ENCODE data around the gene TOX3. TPM values are rescaled to one million over a fixed set of nuclear protein-coding genes. Genes with fewer than 3 reads are reported as not detected.

The TOX3 gene
- total and polyA plus RNA-seq, 4 donors = 1.3 to 3.5 (median 2.4) TPM

DNA sequence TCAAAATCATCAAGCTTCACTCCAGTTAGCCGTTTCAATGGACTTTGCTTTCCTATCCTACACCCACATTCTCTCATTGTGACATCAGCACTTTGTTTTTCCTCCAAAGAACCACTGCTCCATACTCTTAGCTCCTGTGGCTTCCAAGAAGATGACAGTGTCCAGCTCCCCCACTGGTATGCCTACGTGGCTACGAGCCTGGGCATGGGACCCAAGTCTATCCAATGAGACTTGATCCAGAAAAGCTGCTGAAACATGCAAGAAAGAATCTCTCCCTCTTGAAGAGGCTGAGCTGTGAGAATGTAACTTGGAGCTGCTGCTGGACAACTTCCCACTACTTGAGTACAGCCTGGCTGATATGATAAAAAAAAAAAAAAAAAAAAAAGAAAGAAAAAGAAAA, 9.4 kb downstream of the TOX3 start:
- peaks cover 0 to 6% (median 0%) of the 10 kb centered on the region in 4 donors for H3K36me3 ChIP-seq (ENCODE audit: control insufficient read depth in 4 of 4, insufficient read depth in 3 of 4, low read depth in 1 of 4, low read length in 3 of 4)
- H3K4me1 ChIP-seq (ENCODE audit: control insufficient read depth in 4 of 4, insufficient read depth in 4 of 4, low read length in 3 of 4) = no peaks in the 10 kb centered on the region
- TF ChIP-seq, protein P1, sequence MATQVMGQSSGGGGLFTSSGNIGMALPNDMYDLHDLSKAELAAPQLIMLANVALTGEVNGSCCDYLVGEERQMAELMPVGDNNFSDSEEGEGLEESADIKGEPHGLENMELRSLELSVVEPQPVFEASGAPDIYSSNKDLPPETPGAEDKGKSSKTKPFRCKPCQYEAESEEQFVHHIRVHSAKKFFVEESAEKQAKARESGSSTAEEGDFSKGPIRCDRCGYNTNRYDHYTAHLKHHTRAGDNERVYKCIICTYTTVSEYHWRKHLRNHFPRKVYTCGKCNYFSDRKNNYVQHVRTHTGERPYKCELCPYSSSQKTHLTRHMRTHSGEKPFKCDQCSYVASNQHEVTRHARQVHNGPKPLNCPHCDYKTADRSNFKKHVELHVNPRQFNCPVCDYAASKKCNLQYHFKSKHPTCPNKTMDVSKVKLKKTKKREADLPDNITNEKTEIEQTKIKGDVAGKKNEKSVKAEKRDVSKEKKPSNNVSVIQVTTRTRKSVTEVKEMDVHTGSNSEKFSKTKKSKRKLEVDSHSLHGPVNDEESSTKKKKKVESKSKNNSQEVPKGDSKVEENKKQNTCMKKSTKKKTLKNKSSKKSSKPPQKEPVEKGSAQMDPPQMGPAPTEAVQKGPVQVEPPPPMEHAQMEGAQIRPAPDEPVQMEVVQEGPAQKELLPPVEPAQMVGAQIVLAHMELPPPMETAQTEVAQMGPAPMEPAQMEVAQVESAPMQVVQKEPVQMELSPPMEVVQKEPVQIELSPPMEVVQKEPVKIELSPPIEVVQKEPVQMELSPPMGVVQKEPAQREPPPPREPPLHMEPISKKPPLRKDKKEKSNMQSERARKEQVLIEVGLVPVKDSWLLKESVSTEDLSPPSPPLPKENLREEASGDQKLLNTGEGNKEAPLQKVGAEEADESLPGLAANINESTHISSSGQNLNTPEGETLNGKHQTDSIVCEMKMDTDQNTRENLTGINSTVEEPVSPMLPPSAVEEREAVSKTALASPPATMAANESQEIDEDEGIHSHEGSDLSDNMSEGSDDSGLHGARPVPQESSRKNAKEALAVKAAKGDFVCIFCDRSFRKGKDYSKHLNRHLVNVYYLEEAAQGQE (IDR thresholded peaks at IDR 0.05) = no peak
- TF ChIP-seq JUND (IDR thresholded peaks at IDR 0.05) (no peak), RAD21 (IDR thresholded peaks at IDR 0.05) (no peak), FOXA2 (IDR thresholded peaks at IDR 0.05) (no peak), YY1 (IDR thresholded peaks at IDR 0.05) (no peak), EGR1 (IDR thresholded peaks at IDR 0.05; ENCODE audit: low read depth in 2 of 2) (no peak), RXRA (IDR thresholded peaks at IDR 0.05) (no peak), SP1 (IDR thresholded peaks at IDR 0.05) (no peak), HNF4G (IDR thresholded peaks at IDR 0.05) (no peak), HNF4A (conservative IDR thresholded peaks at IDR 0.05) (no peak), GABPA (IDR thresholded peaks at IDR 0.05 in 1 of 2, conservative IDR thresholded peaks at IDR 0.05 in 1 of 2) (no peak), FOXA1 (IDR thresholded peaks at IDR 0.05) (no peak), NR2F2 (IDR thresholded peaks at IDR 0.05) (no peak)
- TF ChIP-seq, protein P2, sequence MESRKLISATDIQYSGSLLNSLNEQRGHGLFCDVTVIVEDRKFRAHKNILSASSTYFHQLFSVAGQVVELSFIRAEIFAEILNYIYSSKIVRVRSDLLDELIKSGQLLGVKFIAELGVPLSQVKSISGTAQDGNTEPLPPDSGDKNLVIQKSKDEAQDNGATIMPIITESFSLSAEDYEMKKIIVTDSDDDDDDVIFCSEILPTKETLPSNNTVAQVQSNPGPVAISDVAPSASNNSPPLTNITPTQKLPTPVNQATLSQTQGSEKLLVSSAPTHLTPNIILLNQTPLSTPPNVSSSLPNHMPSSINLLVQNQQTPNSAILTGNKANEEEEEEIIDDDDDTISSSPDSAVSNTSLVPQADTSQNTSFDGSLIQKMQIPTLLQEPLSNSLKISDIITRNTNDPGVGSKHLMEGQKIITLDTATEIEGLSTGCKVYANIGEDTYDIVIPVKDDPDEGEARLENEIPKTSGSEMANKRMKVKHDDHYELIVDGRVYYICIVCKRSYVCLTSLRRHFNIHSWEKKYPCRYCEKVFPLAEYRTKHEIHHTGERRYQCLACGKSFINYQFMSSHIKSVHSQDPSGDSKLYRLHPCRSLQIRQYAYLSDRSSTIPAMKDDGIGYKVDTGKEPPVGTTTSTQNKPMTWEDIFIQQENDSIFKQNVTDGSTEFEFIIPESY (IDR thresholded peaks at IDR 0.05) = no peak
- TF ChIP-seq, protein P3, sequence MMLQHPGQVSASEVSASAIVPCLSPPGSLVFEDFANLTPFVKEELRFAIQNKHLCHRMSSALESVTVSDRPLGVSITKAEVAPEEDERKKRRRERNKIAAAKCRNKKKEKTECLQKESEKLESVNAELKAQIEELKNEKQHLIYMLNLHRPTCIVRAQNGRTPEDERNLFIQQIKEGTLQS (IDR thresholded peaks at IDR 0.05) = no peak
- TF ChIP-seq, protein P4, sequence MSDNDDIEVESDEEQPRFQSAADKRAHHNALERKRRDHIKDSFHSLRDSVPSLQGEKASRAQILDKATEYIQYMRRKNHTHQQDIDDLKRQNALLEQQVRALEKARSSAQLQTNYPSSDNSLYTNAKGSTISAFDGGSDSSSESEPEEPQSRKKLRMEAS (IDR thresholded peaks at IDR 0.05) = no peak
- no peak overlapping the region for H3K4me3 ChIP-seq (ENCODE audit: low read depth in 1 of 3, low read length in 3 of 3)
- 64% methylated on average over 3 of the region's 3 CpGs for WGBS
- H3K27me3 ChIP-seq (ENCODE audit: control insufficient read depth in 4 of 4, insufficient read depth in 4 of 4, low read length in 3 of 4) = no peaks in the 10 kb centered on the region
- H3K27ac ChIP-seq (ENCODE audit: low read depth in 1 of 2, low read length in 2 of 2) = no peak overlapping the region
- H3K9ac ChIP-seq (ENCODE audit: low read depth in 1 of 2, low read length in 2 of 2) = no peak overlapping the region
- DNase-seq (ENCODE audit: low spot score) = no peak
- H3K9me3 ChIP-seq (ENCODE audit: control insufficient read depth in 4 of 4, low read length in 3 of 4) = no peaks in the 10 kb centered on the region

DNA sequence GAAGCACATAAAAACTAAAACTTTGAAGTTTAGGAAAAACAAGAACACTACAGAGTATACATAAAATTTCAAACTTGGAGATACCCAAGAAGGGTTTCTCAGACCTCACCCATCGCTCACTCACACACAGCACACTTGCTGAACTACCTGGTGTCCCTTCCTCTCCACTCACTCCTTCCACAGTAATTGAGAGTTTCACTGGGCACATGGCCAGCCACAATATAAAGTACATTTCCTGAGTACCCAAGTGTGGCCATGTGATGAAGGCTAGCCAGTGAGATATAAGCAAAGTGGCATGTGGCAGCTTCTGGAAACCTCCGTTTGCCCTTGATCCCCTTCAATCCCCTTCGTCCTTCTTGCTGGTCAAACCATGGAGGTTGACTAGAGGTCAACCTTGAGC, 11.9 kb downstream of the TOX3 start:
- TF ChIP-seq, protein P1 (IDR thresholded peaks at IDR 0.05) = no peak
- TF ChIP-seq HNF4A (conservative IDR thresholded peaks at IDR 0.05) (no peak), EGR1 (IDR thresholded peaks at IDR 0.05; ENCODE audit: low read depth in 2 of 2) (no peak)
- H3K27me3 ChIP-seq (ENCODE audit: control insufficient read depth in 4 of 4, insufficient read depth in 4 of 4, low read length in 3 of 4) = no peaks in the 10 kb centered on the region
- H3K36me3 ChIP-seq (ENCODE audit: control insufficient read depth in 4 of 4, insufficient read depth in 3 of 4, low read depth in 1 of 4, low read length in 3 of 4) = peaks cover 0 to 3% (median 0%) of the 10 kb centered on the region in 4 donors
- H3K9ac ChIP-seq (ENCODE audit: low read depth in 1 of 2, low read length in 2 of 2) = no peak overlapping the region
- no peak overlapping the region for H3K4me3 ChIP-seq (ENCODE audit: low read depth in 1 of 3, low read length in 3 of 3)
- 86% methylated on average over 3 of the region's 3 CpGs for WGBS
- H3K4me1 ChIP-seq (ENCODE audit: control insufficient read depth in 4 of 4, insufficient read depth in 4 of 4, low read length in 3 of 4) = no peaks in the 10 kb centered on the region
- H3K9me3 ChIP-seq (ENCODE audit: control insufficient read depth in 4 of 4, low read length in 3 of 4) = no peaks in the 10 kb centered on the region
- no peak overlapping the region for H3K27ac ChIP-seq (ENCODE audit: low read depth in 1 of 2, low read length in 2 of 2)
- DNase-seq (ENCODE audit: low spot score) = no peak

All from liver (tissue), 9 donors.